Regular cardiac myocyte (primary cell): ENCODE data around the gene TLR7. TPM values are rescaled to one million over a fixed set of nuclear protein-coding genes. Genes with fewer than 3 reads are reported as not detected.

Experiments used
- total RNA-seq: library from RNA; depleted of rRNA; stranded (reverse); fragments of >200 nt; gene quantifications from 2 replicates; pipeline ENCODE4 v1.2.3, GENCODE V29; 2014

Gene TLR7
- total RNA-seq, result not detected in 2 replicates

GRCh38 chrX:12866451-12867377 lies at the start of gene TLR7:
Gene TLR7 (plus strand): TSS chrX:12867072. CDS start chrX:12867579, 507 bp downstream.

GRCh38 chrX:12906046-12906761 lies 39.3 kb downstream of the TLR7 start, which contains the start of gene TLR8:
Gene TLR8 (plus strand): TSS chrX:12906620. CDS start chrX:12906707, 87 bp downstream.

Other genes starting within 250 kb of the TLR7 start
- 32.7 and 42.9 TPM in 2 replicates for gene PRPS2, start 75.7 kb upstream of the TLR7 start, total RNA-seq
- gene TLR8, start 39.5 kb downstream of the TLR7 start, total RNA-seq, result not detected in 2 replicates
- 9,433 and 12,377 TPM in 2 replicates for gene TMSB4X, start 108.0 kb downstream of the TLR7 start, total RNA-seq
- not detected in 2 replicates for gene FAM9C, start 177.5 kb downstream of the TLR7 start, total RNA-seq